HCT116 (cell line): ENCODE data around the gene COL20A1. TPM values are rescaled to one million over a fixed set of nuclear protein-coding genes. Genes with fewer than 3 reads are reported as not detected.

Source experiments
- ATAC-seq: fragments of 200-7000 bp; cut with Tn5 transposase; 2 replicates; pipeline ENCODE4 v1.9.1; 2020; ENCODE audit warnings: mild to moderate bottlenecking, moderate library complexity
- BruUV-seq: library from RNA; stranded (reverse); fragments of 400-500 nt; replicated peaks from 2 replicates; lab custom pipeline; 2021; lab: Mats Ljungman, UMichigan
- CTCF ChIA-PET: fragments of 300-600 bp; sonication (Branson Sonifier 250); formaldehyde crosslinking; loops from one replicate; lab custom pipeline; 2021; ENCODE audit warnings: antibody characterized with exemption; lab: Charles Lee
- POLR2A ChIA-PET: fragments of 300-600, 350-600 bp; sonication (Branson Sonifier 250); formaldehyde crosslinking; loops from one replicate; lab custom pipeline; 2021; ENCODE audit warnings: antibody characterized with exemption; lab: Charles Lee
- RAD21 ChIA-PET, 2 experiments: fragments of 300-600 bp; sonication (Branson Sonifier 250); formaldehyde crosslinking; loops; one replicate each; lab custom pipeline; 2023; ENCODE audit warnings: low total read pairs in 2 of 2; ENCODE audit not compliant: uncharacterized antibody in 2 of 2, unreplicated experiment in 2 of 2, low non-redundant PET in 1 of 2; lab: Charles Lee
- DNase-seq: peaks from one replicate; pipeline ENCODE4 v3.0.0-alpha.2; 2010; ENCODE audit warnings: low read depth, low spot score
- H2AFZ ChIP-seq: fragments of 200-600 bp; shearing (Covaris generic), sonication (generic); 2 replicates; pipeline ENCODE4 v1.6.1; 2017; ENCODE audit warnings: low read depth, mixed run types, mixed read lengths, antibody characterized with exemption, low read length; ENCODE audit not compliant: poor library complexity, severe bottlenecking
- H3K27ac ChIP-seq: 2 replicates; pipeline ENCODE4 v1.5.1; 2012; ENCODE audit warnings: low read depth, low read length
- H3K27me3 ChIP-seq: fragments of 200-600 bp; sonication (generic); 2 replicates; pipeline ENCODE4 v1.6.1; 2016; ENCODE audit warnings: mixed run types, low read length, mixed read lengths; ENCODE audit not compliant: insufficient read depth
- H3K36me3 ChIP-seq, 2 experiments: fragments of 200-500 bp in 1 of 2; fragments of 200-600 bp in 1 of 2; sonication (Bioruptor generic) in 1 of 2; sonication (generic) in 1 of 2; 2 replicates each; pipeline versions ENCODE4 v1.5.1 to v1.6.1; 2014 to 2016; ENCODE audit warnings: low read length in 2 of 2, inconsistent platforms in 1 of 2, mixed read lengths in 1 of 2, mixed run types in 1 of 2; ENCODE audit not compliant: insufficient read depth in 2 of 2, control insufficient read depth in 1 of 2
- H3K4me1 ChIP-seq, 2 experiments: fragments of 200-600 bp in 1 of 2; sonication (generic) in 1 of 2; 2 replicates each; pipeline versions ENCODE4 v1.5.1 to v1.6.1; 2012 to 2017; ENCODE audit warnings: low read length in 2 of 2, inconsistent platforms in 1 of 2, mild to moderate bottlenecking in 1 of 2, mixed read lengths in 1 of 2, mixed run types in 1 of 2, moderate library complexity in 1 of 2; ENCODE audit not compliant: insufficient read depth in 2 of 2, control insufficient read depth in 1 of 2
- H3K4me2 ChIP-seq: fragments of 200-600 bp; sonication (generic); 2 replicates; pipeline ENCODE4 v1.6.1; 2017; ENCODE audit warnings: mixed run types, low read length, mixed read lengths
- H3K4me3 ChIP-seq, 2 experiments: fragments of 200-600 bp in 1 of 2; sonication (generic) in 1 of 2; replicated peaks in 1 of 2; 2 replicates each; pipeline ENCODE4 v1.5.1; 2011 to 2016; ENCODE audit warnings: low read length in 2 of 2, control low read depth in 1 of 2, low read depth in 1 of 2, mild to moderate bottlenecking in 1 of 2, mixed read lengths in 1 of 2, mixed run types in 1 of 2
- H3K79me2 ChIP-seq: fragments of 200-600 bp; sonication (generic); 2 replicates; pipeline ENCODE4 v1.6.1; 2017; ENCODE audit warnings: mild to moderate bottlenecking, mixed run types, low read length, moderate library complexity, mixed read lengths; ENCODE audit not compliant: insufficient read depth
- H3K9ac ChIP-seq: fragments of 200-600 bp; sonication (generic); 2 replicates; pipeline ENCODE4 v1.6.1; 2016; ENCODE audit warnings: low read length, mixed read lengths
- H3K9me2 ChIP-seq: fragments of 200-600 bp; sonication (generic), shearing (Covaris generic); 2 replicates; pipeline ENCODE4 v1.6.1; 2017; ENCODE audit warnings: mixed run types, mild to moderate bottlenecking, moderate library complexity; ENCODE audit not compliant: insufficient read depth
- H3K9me3 ChIP-seq, 2 experiments: fragments of 200-500 bp in 1 of 2; fragments of 200-600 bp in 1 of 2; sonication (Bioruptor generic) in 1 of 2; sonication (generic) in 1 of 2; 2 replicates each; pipeline ENCODE4 v1.6.1; 2014 to 2017; ENCODE audit warnings: low read length in 2 of 2, mixed read lengths in 2 of 2, inconsistent platforms in 1 of 2, low read depth in 1 of 2, mild to moderate bottlenecking in 1 of 2, mixed run types in 1 of 2, moderate library complexity in 1 of 2; ENCODE audit not compliant: control insufficient read depth in 1 of 2, insufficient read depth in 1 of 2
- H4K20me1 ChIP-seq: fragments of 200-600 bp; sonication (generic), shearing (Covaris generic); 2 replicates; pipeline ENCODE4 v1.6.1; 2017; ENCODE audit warnings: mixed run types, mild to moderate bottlenecking, moderate library complexity; ENCODE audit not compliant: insufficient read depth
- CBX3 ChIP-seq: IDR thresholded peaks from 2 replicates; pipeline ENCODE4 v1.6.1; 2012; ENCODE audit warnings: low read depth
- CEBPB ChIP-seq: IDR thresholded peaks from 2 replicates; pipeline ENCODE4 v1.6.1; 2012; ENCODE audit warnings: low read depth
- CTCF ChIP-seq, 3 experiments: fragments of 200-600 bp in 1 of 3; sonication (generic) in 1 of 3; IDR thresholded peaks in 2 of 3; conservative IDR thresholded peaks in 1 of 3; 2 replicates each; pipeline ENCODE4 v1.5.1; 2012 to 2017; ENCODE audit warnings: low read depth in 2 of 3, low read length in 2 of 3, antibody characterized with exemption in 1 of 3, borderline replicate concordance in 1 of 3, control low read depth in 1 of 3, mild to moderate bottlenecking in 1 of 3, mixed read lengths in 1 of 3, mixed run types in 1 of 3, moderate library complexity in 1 of 3; ENCODE audit not compliant: insufficient read depth in 1 of 3
- EGR1 ChIP-seq: IDR thresholded peaks from 2 replicates; pipeline ENCODE4 v1.6.1; 2012; ENCODE audit warnings: low read depth
- ELF1 ChIP-seq: IDR thresholded peaks from 2 replicates; pipeline ENCODE4 v1.6.1; 2012; ENCODE audit warnings: low read depth, borderline replicate concordance
- EZH2phosphoT487 ChIP-seq: fragments of 200-600 bp; IDR thresholded peaks from 2 replicates; pipeline ENCODE4 v1.6.1; 2018; ENCODE audit warnings: antibody characterized with exemption, borderline replicate concordance
- FOSL1 ChIP-seq: IDR thresholded peaks from 2 replicates; pipeline ENCODE4 v1.6.1; 2012; ENCODE audit warnings: low read depth
- JUND ChIP-seq: IDR thresholded peaks from 2 replicates; pipeline ENCODE4 v1.6.1; 2012
- POLR2AphosphoS5 ChIP-seq: IDR thresholded peaks from 2 replicates; pipeline ENCODE4 v1.6.1; 2011; ENCODE audit warnings: mild to moderate bottlenecking, low read depth, low read length, moderate library complexity
- RAD21 ChIP-seq: IDR thresholded peaks from 2 replicates; pipeline ENCODE4 v1.6.1; 2012; ENCODE audit warnings: low read depth, mild to moderate bottlenecking
- REST ChIP-seq: IDR thresholded peaks from 2 replicates; pipeline ENCODE4 v1.6.1; 2012; ENCODE audit warnings: low read depth
- SP1 ChIP-seq: IDR thresholded peaks from 2 replicates; pipeline ENCODE4 v1.6.1; 2012; ENCODE audit warnings: low read depth
- TCF7L2 ChIP-seq: IDR thresholded peaks from 2 replicates; pipeline ENCODE4 v1.7.0; 2011; ENCODE audit warnings: borderline replicate concordance, inconsistent platforms; ENCODE audit not compliant: insufficient read depth, insufficient read length; ENCODE audit errors: extremely low read depth
- ZNF274 ChIP-seq: fragments of 200-500 bp; sonication (Bioruptor generic); IDR thresholded peaks from 2 replicates; pipeline ENCODE4 v1.6.1; 2014; ENCODE audit warnings: mild to moderate bottlenecking, low read depth, low read length, inconsistent platforms
- intact Hi-C: fragments of 100-400 bp; cut with micrococcal nuclease; formaldehyde crosslinking; loops from 2 replicates; pipeline ENCODE4 v1.10.0; 2022
- total RNA-seq: library from RNA; stranded (reverse); gene quantifications from one replicate; pipeline ENCODE4 v1.2.1, GENCODE V29; 2021; ENCODE audit not compliant: unreplicated experiment
- TF ChIP-seq, protein P1 (sequence below): IDR thresholded peaks from 2 replicates; pipeline ENCODE4 v1.6.1; 2011; ENCODE audit warnings: mild to moderate bottlenecking, low read length, moderate library complexity; ENCODE audit not compliant: insufficient replicate concordance; ENCODE audit errors: extremely low read depth

Gene COL20A1
- total RNA-seq, 1 experiment from 2014 or later, result 0.34 TPM

DNA sequence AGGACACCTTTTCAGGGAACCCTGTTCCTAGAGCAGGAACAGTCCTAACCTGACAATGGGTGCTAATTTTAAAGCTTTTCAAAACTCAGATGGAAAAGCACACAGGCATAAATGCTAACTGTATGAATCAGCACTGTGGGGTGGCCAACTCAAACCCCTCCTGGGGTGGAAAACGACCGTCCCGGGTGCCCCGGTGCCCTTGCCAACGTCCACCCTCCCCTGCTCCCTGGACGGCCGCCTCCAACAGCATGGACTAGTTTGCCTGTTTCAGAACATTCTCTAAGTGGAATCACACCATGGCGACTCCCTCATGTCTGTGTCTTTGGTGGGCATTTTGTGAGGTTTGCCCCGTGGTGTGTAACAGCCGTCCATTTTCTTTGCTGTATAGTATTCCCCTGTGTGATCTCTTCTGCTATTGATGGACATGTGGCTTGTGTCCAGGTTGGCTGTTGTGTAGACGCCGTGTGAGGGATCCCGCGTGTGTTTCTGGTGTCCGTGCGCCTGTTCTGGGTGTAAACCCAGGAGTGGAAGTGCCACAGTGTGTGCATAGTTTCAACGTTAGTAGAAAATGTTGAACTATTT, 5.8 kb downstream of the COL20A1 start:
- RAD21 ChIA-PET, result no interaction called here
- ATAC-seq, result no peak
- no TSS peak for BruUV-seq
- Histone ChIP-seq H3K27me3 (peaks cover 3% of the 10 kb centered on the region; the same call in 1 of the 2 replicates), H3K36me3 (no peaks in the 10 kb centered on the region), H3K9me3 (peaks cover 0 to 3% of the 10 kb centered on the region in 2 experiments; a peak in 1 of 4 replicates), H3K9me2 (no peaks in the 10 kb centered on the region), H3K79me2 (no peaks in the 10 kb centered on the region), H3K4me3 (no peak overlapping the region), H3K4me2 (no peak overlapping the region), H3K4me1 (peaks cover 0 to 4% of the 10 kb centered on the region in 2 experiments; a peak in 1 of 4 replicates), H3K9ac (no peak overlapping the region), H3K27ac (no peak overlapping the region), H4K20me1 (no peaks in the 10 kb centered on the region), H2AFZ (no peak overlapping the region)
- no peak for TF ChIP-seq REST
- TF ChIP-seq POLR2AphosphoS5, result no peak
- TF ChIP-seq SP1, result no peak
- TF ChIP-seq ZNF274, result no peak
- TF ChIP-seq EZH2phosphoT487, result no peak
- TF ChIP-seq, protein P1, sequence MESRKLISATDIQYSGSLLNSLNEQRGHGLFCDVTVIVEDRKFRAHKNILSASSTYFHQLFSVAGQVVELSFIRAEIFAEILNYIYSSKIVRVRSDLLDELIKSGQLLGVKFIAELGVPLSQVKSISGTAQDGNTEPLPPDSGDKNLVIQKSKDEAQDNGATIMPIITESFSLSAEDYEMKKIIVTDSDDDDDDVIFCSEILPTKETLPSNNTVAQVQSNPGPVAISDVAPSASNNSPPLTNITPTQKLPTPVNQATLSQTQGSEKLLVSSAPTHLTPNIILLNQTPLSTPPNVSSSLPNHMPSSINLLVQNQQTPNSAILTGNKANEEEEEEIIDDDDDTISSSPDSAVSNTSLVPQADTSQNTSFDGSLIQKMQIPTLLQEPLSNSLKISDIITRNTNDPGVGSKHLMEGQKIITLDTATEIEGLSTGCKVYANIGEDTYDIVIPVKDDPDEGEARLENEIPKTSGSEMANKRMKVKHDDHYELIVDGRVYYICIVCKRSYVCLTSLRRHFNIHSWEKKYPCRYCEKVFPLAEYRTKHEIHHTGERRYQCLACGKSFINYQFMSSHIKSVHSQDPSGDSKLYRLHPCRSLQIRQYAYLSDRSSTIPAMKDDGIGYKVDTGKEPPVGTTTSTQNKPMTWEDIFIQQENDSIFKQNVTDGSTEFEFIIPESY, result no peak
- no peak for TF ChIP-seq TCF7L2
- TF ChIP-seq ELF1, result no peak
- TF ChIP-seq JUND, result no peak
- TF ChIP-seq CBX3, result no peak
- TF ChIP-seq EGR1, result no peak
- TF ChIP-seq CEBPB, result no peak
- TF ChIP-seq RAD21, result no peak
- no peak for TF ChIP-seq CTCF (IDR thresholded peaks at IDR 0.05 in 2 of 3, conservative IDR thresholded peaks at IDR 0.05 in 1 of 3; ENCODE audit: borderline replicate concordance in 1 of 3, insufficient read depth in 1 of 3, low read depth in 2 of 3, low read length in 2 of 3)
- no peak for TF ChIP-seq FOSL1
- DNase-seq, result no peak
- intact Hi-C loops, result no loop called here
- CTCF ChIA-PET, result interaction anchor here (1.4 kb wide), 1 partner anchor 11 kb away, joined by 3 read pairs; no protein-coding TSS in a partner anchor
- POLR2A ChIA-PET, result no interaction called here
